ENCODE data around the gene TMX4.
"Not testable (repeated sequence)": the region's sequence is repeated elsewhere in the genome, so short reads cannot be mapped to it uniquely, and the experiment has no call there.

TMX4 gene

DNA sequence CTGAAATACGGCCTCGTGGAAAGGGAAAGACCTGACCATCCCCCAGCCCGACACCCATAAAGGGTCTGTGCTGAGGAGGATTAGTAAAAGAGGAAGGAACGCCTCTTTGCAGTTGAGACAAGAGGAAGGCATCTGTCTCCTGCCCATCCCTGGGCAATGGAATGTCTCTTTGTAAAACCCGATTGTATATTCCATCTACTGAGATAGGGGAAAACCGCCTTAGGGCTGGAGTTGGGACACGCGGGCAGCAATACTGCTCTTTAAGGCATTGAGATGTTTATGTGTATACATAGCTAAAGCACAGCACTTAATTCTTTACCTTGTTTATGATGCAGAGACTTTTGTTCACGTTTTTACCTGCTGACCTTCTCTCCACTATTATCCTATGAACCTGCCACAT is 63.0 kb downstream of the TMX4 start:
- not testable (repeated sequence) for H3K4me1 Mint-ChIP-seq, H3K4me3 Mint-ChIP-seq, H3K36me3 Mint-ChIP-seq, H3K27ac Mint-ChIP-seq
- Mint-ChIP-seq H3K27me3 (peaks cover 11% of the 10 kb centered on the region), H3K9me3 (peaks cover 19% of the 10 kb centered on the region)

DNA sequence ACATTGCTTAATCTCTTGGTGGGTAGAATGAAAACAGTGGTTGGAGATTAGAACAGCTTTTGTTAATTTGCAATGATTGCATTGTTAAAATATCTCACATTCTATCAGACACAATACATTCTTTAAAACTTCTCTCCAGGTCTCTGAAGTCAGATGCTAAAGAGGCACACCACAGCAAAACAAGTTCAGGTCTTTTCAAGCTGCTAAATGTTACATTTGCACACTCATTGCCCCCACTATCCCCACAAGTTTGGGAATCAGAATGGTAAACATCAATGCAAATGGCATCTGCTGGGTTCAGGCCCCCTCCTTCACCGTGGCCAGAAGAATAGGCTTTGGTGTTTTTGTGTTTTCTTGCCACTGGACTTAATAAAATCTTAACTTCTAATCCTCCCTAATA is 69.2 kb downstream of the TMX4 start:
- Mint-ChIP-seq H3K27ac (no peak overlapping the region), H3K27me3 (peaks cover 7% of the 10 kb centered on the region), H3K36me3 (peaks cover 1% of the 10 kb centered on the region), H3K9me3 (peaks cover 17% of the 10 kb centered on the region), H3K4me3 (no peak overlapping the region), H3K4me1 (no peaks in the 10 kb centered on the region)

DNA sequence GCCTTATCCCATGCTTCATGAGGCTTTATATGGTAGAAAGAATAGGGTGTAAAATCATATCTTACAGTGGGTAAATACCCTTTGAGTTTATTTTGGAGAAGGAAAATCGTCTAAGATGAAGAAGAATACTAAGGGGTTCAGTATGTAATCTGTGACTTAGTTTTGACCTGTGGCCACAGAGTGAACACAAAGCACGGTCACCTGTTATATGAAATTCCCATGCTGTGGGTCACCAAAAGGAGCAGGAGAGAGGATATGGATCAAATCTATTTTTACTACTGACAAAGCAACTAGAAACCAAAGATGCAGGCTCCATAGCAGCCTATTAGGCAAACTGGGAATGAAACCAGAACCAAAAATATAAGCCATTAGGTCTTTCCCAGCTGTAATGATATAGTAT is 75.7 kb downstream of the TMX4 start:
- no peak overlapping the region for H3K4me3 Mint-ChIP-seq
- no peaks in the 10 kb centered on the region for H3K4me1 Mint-ChIP-seq
- H3K27me3 Mint-ChIP-seq, result peaks cover 12% of the 10 kb centered on the region
- no peak overlapping the region for H3K27ac Mint-ChIP-seq
- peaks cover 6% of the 10 kb centered on the region for H3K9me3 Mint-ChIP-seq
- H3K36me3 Mint-ChIP-seq, result no peaks in the 10 kb centered on the region

DNA sequence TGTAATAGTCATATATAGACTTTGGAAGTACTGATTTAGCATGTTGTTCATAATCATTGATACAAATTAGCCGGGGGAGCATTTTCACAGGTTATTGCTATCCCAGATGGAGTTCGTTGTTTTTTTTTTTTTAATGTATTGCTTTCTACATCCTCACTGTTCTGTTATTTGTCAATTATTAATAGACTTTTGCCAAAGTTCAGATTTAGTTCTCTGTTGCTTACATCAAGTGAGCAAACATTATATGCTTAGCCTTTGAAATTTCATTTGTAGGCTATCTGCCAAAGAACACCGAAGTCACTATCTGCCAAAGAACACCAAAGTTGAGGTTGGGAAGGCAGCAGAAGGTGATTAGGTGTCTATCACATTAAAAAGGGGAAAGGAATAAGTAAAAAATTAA is 79.2 kb downstream of the TMX4 start, which contains the start of gene HAO1:
Gene HAO1 (minus strand): TSS at position 118 of the 400 bp plus-strand sequence. CDS start 36 bp downstream, at position 82.
- Mint-ChIP-seq H3K9me3 (no peaks in the 10 kb centered on the region), H3K27me3 (peaks cover 13% of the 10 kb centered on the region), H3K4me1 (no peaks in the 10 kb centered on the region), H3K4me3 (no peak within 1 kb of the TSS), H3K27ac (no peak within 1 kb of the TSS), H3K36me3 (no peaks in the 10 kb centered on the region)

DNA sequence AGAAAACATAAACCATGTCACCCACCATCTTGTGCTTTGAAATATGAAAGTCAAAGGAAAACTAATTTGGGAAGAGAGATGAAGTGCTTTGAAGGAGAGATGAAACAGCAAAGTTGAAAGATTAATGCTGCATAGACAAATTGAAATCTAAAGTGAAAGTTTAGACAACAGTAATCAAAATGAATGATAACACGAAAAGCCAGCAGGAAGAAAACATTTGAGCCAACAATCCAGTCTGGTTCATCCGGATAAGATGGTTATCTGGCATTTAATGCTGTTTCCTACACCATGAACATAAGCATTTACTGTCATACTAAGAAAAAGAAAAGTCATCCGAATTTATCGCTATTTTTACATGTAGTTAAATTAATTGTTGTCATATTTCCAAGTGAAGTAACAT is 79.9 kb downstream of the TMX4 start:
- H3K27me3 Mint-ChIP-seq, result peaks cover 15% of the 10 kb centered on the region
- no peak overlapping the region for H3K4me3 Mint-ChIP-seq
- H3K4me1 Mint-ChIP-seq, result no peaks in the 10 kb centered on the region
- no peak overlapping the region for H3K27ac Mint-ChIP-seq
- no peaks in the 10 kb centered on the region for H3K9me3 Mint-ChIP-seq
- H3K36me3 Mint-ChIP-seq, result no peaks in the 10 kb centered on the region

DNA sequence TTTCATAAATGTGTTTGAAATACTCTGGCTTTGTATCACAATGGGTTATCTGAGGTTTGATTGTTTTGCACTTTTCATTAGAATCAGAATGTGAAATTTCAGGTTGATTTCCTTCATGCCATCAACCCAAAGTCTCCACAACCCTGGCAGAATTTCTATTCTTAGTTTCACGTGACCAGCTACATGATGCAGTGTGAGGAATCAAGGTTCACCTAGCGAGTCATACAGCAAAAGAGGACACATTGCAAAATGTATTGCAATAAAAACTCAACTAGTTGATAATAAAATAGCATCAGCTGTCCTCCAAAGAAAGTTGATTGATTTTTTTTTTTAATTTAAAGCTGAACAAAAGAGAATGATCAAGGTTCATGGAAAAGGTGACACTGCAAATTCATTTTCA is 81.5 kb downstream of the TMX4 start:
- Mint-ChIP-seq H3K36me3 (no peaks in the 10 kb centered on the region), H3K4me1 (no peaks in the 10 kb centered on the region), H3K4me3 (no peak overlapping the region), H3K27ac (no peak overlapping the region), H3K9me3 (no peaks in the 10 kb centered on the region), H3K27me3 (peaks cover 18% of the 10 kb centered on the region)

DNA sequence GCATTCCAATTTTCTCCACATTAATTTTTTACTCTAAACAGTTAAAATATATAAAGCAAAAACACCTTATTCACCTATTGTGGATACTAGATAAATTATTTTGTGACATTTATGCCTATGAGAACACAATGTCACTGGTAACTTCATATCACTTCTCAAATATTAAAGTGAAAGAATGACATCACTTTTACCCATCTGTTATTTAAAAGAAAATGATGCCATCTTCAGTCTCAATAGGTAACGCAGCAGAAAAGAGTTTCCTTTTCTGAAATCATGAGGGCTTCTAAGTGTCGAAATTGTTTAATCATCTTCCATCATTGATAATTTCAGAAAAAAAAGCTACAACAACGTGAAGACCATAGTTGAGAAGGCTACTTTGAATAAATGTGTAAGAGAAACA is 82.2 kb downstream of the TMX4 start:
- Mint-ChIP-seq H3K27me3 (peaks cover 18% of the 10 kb centered on the region), H3K4me1 (no peaks in the 10 kb centered on the region), H3K36me3 (no peaks in the 10 kb centered on the region), H3K27ac (no peak overlapping the region), H3K9me3 (no peaks in the 10 kb centered on the region), H3K4me3 (no peak overlapping the region)

DNA sequence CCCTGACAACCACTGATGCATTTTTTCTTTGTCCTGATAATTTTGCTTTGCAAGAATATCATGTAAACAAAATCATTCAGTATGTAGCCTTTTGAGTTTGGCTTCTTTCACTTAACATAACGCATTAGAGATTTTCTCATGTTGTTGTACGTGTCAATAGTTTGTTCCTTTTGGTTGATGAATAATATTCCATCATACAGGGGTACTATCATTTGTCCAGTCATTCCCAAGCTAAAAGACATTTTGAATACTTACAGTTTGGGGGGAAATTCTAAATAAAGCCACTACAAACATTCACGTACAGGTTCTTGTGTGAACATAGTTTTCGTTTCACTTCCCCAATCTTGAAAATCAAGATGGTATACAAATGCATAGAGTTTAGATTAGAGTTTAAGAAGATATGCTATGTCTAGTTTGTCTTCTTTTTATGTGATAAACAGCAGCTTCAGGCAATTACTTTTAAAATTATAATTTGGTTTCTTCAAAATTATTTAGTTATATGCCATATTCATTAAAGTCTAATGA is 84.5 kb downstream of the TMX4 start:
- H3K9me3 Mint-ChIP-seq, result no peaks in the 10 kb centered on the region
- no peaks in the 10 kb centered on the region for H3K36me3 Mint-ChIP-seq
- H3K4me1 Mint-ChIP-seq, result no peaks in the 10 kb centered on the region
- no peak overlapping the region for H3K27ac Mint-ChIP-seq
- peaks cover 17% of the 10 kb centered on the region for H3K27me3 Mint-ChIP-seq
- H3K4me3 Mint-ChIP-seq, result no peak overlapping the region

DNA sequence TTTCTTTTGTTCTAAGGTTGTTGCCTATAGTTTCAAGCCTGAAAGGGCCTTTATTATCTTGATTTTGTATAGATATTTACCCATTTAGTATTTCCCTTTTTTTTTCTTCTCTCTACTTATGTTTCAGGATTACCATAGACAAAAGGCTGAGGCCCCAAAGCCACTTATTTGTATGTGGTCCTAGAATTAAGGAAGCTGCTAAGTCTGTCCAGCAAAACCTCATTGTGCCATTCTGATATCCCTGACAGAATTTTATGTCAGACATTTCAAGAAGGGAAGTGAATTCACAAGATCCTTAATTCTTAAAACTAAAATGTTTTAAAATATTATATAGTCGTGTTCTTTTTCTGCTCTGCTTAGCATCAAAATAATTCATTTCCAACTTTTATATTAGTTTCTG is 86.2 kb downstream of the TMX4 start:
- Mint-ChIP-seq H3K27ac (no peak overlapping the region), H3K27me3 (peaks cover 13% of the 10 kb centered on the region), H3K4me1 (no peaks in the 10 kb centered on the region), H3K4me3 (no peak overlapping the region), H3K36me3 (no peaks in the 10 kb centered on the region), H3K9me3 (no peaks in the 10 kb centered on the region)

DNA sequence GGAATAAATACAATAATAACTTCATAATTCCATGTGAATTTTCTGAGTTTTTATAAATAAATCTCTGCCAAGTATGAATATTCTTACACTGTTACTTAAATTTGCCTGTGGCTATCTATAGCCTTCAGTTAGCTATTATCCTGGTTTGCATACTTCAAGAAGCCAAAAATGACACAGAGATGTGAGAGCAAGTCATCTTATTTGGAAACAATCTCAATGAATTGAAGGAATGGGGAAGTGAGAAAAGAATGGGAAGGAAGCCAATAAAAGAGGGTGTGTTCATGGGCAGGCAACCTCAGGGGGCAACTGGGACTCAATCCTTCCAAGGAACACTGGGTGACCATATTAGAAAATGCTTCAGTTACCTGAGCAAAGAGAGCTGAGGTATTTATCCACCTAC is 89.2 kb downstream of the TMX4 start:
- Mint-ChIP-seq H3K4me3 (no peak overlapping the region), H3K36me3 (no peaks in the 10 kb centered on the region), H3K27ac (no peak overlapping the region), H3K27me3 (peaks cover 9% of the 10 kb centered on the region), H3K9me3 (no peaks in the 10 kb centered on the region), H3K4me1 (no peaks in the 10 kb centered on the region)
